NCI-H146 treated with DMSO at 0.1 percent for 48 hours (cell line): ENCODE measurements around the gene PBXIP1.
A peak's percentile ranks its signal among the peaks of the same experiment; 100 is the strongest.
"Not testable (repeated sequence)": the region's sequence is repeated elsewhere in the genome, so short reads cannot be mapped to it uniquely, and the experiment has no call there.

Experiments
- DNase-seq: peaks from one replicate; lab custom pipeline; 2025; ENCODE audit not compliant: unreplicated experiment; lab: John Stamatoyannopoulos, UW

Gene PBXIP1

DNA sequence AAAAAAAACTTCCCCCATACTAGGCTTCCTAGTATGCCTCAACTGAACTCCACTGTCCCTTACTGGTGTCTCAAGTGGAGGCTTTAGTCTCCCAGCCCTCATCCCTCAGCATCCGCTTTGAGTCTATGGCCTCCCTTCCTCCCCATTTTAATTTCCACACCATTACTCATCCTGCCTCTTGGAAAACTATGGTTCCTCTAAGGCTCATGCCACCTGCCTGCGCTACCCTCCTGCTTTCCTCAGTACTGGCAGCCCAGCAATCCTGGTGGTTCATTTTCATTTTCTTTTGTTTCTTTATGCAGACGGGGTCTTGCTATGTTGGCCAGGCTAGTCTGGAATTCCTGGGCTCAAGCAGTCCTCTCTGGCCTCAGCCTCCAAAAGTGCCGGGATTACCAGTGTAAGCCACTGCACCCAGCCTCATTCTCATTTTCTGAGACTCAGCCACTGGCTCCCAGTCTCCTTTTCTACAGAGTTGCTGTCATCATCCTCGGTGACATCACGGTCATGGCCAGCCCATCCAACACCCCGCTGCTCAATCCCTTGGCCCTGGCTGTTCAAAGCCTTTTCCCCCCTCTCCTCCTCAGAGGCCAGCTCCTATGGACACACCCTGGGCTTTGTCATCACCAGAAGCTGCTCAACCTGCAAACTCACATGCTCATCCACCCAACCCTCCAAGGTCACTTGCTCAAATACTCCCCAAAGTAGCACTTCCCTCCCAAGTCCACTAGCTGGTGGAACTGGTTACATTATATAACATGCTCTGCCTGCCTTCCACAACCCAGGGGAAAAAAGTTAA is 17.1 kb downstream of the PBXIP1 start:
- no peak for DNase-seq

DNA sequence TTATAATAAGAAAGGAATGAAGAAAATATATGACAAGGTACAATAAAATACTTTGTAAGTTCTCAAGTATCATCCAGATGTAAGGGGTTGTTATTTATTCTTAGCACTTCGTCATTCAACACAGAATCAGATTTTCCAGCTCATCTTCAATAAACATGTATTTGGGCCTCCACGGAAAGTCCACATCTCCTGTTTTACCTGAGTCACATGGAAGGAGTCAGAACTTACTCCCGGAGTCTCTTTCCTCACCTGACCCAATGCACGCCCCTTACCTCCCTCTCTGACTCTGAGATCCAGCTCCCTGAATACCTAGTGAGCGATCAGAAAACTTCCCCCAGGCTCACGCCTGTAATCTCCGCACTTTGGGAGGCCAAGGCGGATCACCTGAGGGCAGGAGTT is 17.9 kb downstream of the PBXIP1 start:
- no peak for DNase-seq

DNA sequence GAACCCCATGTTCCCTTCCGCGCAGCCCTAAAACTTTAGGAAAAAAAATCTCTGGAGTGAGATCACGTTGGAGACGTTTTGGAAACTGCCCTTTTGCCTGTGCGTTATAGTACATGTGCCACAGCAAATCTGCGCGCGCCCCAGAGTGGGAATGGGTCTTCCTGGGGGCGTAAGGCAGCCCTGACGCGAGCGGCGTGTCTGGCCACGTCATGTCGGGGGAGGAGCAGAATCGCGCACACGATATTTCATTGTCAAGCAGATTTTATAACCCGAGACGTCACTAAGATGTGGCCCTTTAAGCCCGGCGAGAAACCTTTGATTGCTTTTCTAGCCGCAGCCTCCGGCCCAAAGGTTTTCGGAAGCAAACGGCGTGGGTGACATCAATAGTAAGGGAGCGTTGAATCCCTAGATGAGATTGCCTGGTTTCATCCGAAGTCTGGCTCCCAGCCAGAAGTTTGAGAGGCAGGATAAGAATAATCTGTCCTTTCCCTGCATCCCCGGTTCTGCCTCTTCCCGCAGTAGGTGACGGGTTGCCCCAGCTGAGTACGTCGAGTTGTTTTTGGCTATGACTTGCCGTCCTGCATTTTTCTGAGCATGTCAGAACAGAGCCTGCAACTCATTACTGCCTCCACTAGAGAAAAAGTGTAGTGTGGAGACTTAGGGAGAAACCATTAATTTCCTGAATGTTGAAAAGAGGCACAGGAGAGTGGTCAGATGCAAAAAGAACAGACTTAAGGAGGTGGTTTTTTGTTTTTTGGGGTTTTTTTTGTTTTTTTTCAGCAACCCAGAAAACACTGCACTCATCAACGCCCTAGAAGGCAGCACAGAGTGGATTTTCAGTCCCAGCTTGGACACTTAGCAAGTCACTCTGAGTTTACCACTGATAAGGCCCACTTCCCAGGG is 18.6 kb downstream of the PBXIP1 start:
- peak; percentile 83 for DNase-seq

DNA sequence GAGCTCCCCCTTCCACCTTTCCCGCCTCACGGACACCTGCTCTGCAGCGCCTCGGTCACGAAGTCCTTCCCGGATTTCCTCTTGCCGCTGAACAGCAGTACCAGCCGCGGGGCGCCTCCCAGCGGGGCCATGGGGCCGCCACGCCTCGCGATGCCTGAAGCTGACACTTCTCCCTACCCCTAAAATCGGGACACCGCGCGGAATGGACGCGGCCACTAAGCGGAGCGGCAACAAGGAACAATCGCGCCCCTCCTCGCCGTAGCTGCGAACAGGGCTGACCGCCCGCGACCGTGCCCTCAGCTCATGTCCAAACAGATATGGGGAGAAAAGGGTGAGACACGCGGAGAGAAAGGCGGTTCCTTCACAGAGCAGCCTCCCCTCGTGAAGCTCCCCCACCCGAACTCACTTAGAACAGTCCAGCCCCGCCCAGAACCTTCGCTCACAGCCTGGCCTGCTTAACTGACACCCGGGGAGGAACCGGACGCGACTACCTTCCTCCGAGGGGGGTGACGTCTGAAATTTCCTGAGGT is 19.3 kb downstream of the PBXIP1 start, which contains the start of gene PMVK:
Gene PMVK (minus strand): TSS at position 165 of the 530 bp plus-strand sequence. CDS start 34 bp downstream, at position 131.
- DNase-seq, result peak; percentile 87

DNA sequence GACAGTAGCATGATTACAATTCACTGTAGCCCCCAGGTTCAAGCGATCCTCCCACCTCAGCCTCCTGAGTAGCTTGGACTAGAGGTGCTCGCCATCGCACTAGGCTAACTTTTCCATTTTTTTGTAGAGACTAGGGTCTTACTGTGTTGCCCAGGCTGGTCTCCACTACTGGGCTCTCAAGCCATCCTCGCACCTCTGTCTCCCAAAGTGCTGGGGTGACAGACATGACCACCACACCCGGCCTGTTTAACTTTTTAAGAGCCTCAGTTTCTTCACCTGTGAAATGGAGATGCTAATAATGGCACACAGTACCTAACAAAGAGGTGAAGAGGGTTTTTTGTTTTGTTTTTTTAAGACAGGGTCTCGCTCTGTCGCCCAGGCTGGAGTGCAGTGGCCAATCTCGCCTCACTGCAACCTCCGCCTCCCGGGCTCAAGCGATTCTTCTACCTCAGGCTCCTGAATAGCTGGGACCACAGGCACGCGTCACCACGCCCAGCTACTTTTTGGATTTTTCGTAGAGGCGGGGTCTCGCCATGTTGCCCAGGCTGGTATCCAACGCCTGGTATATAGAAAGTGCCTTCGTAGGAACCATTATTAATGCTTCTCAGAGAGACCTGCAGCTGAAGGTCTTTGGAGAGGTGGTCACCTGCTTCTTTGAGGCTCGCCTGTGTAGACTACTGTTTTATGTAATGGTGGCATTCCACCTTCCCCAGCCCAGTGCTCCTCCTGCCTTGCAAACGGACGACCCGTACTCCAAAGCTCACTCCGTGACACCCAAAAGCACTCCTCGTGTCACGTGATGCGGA is 19.9 kb downstream of the PBXIP1 start:
- DNase-seq, result no peak

DNA sequence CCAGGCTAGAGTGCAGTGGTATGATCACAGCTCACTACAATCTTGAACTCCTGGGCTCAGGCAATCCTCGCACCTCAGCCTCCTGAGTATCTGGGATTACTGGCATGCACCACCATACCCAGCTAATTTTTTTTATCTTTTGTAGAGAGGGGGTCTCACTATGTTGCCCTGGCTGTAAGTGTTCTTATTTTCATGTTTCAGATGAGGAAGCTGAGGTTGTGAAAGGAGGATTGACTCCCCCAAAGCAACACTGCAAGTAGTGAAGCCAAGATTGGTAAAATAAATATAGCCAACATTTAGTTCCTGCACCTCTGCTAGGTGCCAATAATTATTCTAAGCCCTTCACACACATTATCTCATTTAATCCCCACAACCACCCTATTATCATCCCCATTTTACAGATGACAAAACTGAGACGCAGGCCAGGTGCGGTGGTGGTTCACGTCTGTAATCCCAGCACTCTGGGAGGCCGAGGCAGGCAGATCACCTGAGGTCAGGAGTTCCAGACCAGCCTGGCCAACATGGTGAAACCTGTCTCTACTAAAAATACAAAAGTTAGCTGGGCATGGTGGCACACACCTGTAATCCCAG is 21.4 kb downstream of the PBXIP1 start:
- no peak for DNase-seq

DNA sequence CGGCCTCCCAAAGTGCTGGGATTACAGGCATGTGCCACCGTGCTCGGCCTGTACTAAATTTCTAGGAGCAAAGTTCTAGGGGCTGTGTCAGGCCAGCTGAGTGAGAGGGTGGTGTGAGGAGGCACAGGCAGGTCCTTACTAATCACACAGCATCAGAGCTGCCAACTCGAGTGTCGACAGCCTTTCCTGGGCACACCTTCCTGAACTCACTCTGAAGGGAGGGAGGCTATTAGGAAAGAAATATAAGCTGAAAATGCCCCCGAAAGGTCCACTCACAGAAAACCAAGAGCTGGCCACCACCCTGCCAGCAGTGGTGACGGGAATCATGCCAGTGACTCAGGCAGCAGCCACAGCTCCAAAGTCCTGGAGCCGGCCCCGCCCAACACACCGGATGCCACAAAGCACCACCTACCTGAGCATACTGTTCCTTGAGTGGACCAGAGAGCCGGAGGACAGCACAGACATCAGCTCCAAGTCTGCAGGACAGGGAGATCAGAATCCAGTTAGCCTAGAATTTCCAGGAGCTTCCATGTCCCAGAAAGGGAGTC is 23.9 kb downstream of the PBXIP1 start:
- DNase-seq, result no peak

DNA sequence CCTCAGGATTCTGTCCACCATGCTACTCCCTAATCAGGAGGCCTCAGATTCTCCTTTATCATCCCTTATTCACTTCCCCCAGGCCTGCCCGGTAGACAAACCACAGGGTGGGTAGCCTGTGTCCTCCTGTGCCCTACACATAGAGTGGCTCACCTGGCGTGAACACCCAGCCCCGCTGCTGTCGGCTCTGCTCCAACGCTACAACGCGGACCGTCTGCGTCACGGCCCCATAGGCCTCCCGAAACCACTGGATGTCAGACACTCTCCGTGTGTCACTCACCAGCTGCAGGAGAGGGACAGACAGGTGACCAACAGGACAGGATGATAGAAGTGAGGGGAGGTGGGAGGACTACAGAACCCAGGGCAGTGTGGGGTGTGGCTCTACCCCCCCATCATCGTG is 29.7 kb downstream of the PBXIP1 start:
- DNase-seq, result no peak

DNA sequence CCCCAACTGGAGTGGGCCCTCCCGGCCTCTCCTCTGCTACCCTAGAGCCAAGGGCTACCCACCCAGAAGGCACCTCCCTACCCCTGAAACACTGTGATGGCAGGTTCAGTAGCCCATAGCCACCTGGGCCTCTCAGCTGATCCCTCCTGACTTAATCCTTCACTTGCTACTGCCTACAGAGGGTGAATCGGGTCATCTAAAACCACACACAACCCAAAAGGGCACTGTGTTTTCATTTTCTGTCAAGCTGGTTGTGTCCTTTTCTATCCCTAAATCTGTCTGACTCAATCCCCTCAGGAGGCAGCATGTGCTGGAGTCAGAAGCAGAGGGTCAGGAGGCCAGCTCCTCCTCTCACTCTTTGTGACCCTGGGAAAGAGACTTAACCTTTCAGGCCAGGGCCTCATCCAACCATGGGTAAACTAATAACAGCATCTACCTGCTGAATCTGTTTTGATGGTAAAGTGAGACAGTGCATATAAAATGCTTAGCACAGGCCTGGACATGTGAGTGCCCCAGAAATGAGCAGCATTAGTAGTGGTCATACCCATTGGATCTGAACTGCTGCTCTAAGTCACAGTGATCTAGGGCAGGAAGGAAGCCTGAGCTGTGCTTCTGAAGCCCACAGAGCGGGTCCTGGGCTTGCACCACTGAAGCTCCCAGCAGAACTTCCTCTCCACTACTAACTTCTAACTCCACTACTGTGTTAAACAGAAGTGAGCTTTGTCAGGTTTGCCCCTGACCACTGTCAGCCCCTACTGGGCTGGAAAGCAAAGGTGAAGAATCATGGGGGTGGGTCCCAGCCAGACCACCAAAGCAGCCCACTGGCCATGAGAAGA is 30.3 kb downstream of the PBXIP1 start:
- DNase-seq, result no peak

DNA sequence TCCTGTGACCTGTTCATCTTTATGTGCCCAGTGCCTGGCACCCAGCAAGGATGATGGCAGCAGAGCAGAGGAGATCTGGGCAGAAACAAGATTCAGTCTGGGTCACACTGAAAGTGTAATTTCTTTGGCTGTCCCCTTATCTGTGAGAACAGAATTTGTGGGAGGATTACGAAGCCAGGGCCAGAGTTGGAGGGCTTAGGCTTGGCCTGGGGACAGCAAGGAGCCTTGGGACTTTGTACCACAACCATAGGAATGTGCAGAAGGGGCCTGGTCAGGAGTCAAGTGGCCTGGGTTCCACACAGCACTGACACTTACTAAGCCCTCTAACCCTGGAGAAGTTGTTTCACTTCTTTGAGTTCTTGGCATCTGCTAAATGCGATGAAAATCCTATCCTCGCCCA is 32.2 kb downstream of the PBXIP1 start:
- DNase-seq, result no peak

DNA sequence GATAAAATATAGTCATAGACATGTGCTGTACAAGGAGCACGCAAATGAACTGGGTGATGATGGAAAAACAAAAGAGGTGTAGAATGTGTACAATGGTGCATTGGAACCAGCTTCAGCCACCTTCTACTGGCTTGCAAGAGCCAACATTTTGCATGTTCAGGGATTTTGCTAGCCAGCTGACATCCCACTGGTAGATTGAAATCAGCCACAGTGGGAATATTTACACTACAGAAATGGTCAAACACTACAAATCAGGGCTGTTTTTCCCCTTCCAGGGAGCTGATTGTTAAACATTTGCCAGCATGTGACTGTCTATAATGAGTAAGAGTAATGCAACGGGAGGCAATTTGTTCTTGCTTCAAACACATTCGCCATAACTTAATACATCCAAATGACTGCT is 42.6 kb downstream of the PBXIP1 start:
- peak; percentile 9 for DNase-seq

DNA sequence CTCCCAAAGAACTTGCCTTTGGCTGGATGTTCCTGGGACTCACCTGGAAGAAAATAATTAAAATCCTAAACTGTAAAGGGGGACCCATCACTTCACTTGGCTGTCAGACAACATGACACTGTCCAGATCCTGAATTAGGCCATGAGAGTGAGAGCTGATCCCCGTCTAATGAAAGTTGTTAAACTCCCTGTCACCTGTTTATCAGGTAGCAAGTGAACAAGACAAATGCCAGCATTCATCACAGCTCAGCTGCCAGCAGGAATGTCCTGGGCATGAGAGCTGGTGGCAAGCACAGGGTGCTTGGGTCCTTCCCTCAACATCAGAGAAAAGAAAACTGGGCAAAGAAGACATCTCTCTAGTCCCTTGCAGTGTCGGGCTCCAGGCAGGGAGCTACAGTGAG is 43.1 kb downstream of the PBXIP1 start:
- no peak for DNase-seq

DNA sequence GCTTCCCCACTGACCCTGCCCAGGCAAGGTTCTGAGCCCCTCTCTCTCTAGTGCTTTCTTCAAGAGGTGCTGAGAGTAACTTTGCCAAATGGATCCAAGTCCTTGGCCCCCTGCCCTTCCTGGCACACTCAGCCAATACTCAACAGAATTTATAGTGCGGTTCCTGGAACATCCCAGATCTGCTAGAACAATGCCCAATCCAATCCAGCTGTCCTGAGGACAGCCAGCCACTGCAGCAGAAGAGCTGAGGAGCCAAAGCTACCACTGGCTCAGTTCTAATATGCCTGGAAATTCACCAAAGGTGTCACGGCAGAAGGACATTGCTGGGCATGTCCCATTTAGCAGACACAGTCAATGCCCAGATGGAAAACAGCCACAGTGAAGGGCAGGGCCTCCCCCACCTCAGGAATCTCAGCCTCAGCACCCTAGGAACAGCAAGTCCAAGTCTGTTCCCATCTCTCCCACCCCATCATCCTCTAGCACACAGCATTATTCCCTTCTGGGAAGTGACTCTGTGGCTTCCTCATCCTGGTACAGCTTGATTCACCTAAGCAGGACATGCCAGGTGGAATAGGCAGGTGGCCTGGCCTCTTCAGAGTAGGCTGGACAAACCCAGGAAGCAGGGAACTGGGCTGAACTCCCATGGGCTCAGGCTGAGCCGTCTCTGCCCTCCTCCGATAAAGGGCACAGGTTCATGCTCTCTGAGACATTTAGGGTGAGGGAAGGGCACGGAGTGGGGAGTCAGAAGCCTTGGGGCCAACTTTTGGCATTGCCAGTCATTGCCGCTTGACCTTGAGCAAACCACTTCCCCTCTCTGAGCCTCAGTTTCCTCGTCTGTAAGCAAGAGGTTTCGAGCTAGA is 44.0 kb downstream of the PBXIP1 start:
- no peak for DNase-seq

DNA sequence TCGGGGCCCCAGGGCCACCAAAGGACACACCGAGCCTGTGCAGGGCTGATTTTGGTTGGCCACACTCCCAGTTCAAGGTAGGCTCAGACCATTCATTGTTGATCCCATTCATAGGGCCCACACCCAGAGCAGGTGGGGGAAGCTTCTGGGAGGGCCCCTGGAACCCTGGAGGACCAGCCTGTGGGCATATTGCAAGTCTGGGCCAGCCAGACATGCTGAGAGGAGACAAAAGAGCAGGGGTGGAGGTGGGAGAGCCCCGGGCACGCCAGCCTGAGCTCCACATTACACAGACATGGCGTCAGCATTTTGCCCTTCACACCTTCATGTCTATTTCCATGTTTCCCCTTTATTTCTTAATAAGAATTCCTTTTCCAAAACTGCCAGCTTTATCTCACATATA is 45.0 kb downstream of the PBXIP1 start:
- no peak for DNase-seq

DNA sequence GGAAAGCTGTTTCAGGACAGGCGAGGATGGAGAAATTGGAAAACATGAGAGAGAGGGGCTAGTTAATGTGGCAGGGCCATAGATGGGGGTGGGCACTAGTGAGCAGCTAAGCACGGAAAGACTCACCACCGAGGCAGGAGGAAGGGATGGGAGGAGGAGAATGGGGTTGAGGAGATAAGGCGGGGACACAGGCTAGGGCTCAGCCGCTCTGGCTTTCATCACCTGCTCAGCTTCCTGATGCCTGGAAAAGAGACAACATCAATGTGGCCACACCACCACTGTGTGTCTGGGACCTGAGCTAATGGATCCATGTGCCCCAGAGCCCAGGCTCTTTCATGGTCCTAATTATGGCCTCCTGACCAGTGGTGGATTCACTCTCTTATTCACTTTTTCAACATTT is 47.0 kb downstream of the PBXIP1 start:
- DNase-seq, result no peak

DNA sequence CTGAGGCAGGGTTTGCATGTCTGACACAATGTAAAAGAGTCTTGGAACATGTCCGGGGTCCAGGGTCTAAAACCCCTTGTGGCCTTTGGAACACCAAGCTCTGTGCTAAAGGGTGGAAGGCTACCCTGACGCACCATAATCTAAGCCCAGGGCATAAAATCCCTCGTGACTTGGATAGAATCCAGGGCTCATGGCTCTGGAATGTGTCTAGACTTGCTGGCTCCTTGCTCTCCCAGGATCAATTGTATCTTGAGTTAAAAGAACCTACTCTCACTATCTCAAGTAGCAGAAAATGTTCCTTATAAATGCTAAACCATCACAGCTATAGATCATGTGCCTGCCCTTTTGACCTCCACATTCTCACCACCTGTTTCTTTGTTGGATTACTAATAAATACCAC is 47.8 kb downstream of the PBXIP1 start:
- DNase-seq, result not testable (repeated sequence)

DNA sequence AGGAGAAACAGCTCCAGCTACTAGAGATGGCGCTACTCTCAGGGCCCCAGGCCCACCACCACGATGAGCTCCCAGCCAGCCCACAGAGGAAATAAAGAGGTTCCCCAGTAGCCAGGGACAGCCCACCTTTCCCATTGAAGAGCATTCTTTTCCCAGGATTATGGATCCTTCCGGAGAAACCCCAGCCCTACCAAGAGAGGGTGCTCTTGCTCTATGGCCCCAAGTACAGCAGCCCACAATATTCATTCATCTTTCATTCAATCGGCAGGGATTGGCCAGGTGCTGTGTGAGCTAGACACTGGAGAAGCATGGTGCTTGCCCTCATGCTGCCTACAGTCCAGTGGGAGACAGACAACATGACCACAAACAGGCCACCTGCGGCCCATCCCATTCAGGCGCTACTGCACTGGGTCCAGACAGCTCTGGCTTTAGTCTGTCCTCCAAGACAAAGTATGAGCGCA is 49.2 kb downstream of the PBXIP1 start:
- DNase-seq, result no peak

DNA sequence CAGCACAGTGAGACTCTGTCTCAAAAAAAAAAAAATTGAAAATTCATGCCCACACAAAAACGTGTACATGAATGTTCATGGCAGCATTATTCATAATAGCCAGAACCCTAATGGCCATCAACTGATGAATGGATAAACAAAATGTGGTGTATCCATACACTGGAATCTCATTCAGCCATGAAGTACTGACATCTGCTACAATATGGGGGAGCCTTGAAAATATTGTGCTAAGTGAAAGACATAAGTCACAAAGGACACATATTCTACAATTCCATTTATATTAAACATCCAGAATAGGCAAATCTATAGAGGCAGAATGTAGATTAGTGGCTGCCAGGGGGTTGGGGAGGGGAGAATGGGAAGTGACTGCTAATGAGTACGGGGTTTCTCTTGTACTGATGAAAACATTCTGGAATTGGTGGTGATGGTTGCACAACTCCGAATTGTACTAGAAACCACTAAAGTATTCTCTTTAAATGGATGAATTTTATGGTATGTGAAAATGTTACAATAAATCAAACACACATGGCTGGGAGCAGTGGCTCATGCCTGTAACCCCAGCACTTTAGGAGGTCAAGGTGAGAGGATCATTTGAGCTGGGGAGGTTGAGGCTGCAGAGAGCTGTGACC is 52.8 kb downstream of the PBXIP1 start:
- no peak for DNase-seq
